Stimulated activated CD4-positive, alpha-beta T cell treated with anti-CD3 and anti-CD28 coated beads, Interleukin-12 subunit alpha, Interleukin-12 subunit beta, amount 100 ng/mL, for 4 hours (primary cell): Measurements from ENCODE around the gene OSBPL2.

Experiments used
- DNase-seq: peaks from one replicate; pipeline ENCODE4 v3.0.0-alpha.2; 2020

The OSBPL2 gene

GRCh38 chr20:62315773-62316172, 77.5 kb downstream of the OSBPL2 start:
- no peak for DNase-seq

GRCh38 chr20:62316331-62317166, 78.2 kb downstream of the OSBPL2 start:
- DNase-seq: no peak

- DNase-seq: no peak
These were observed 78.9 kb downstream of the OSBPL2 start for GRCh38 chr20:62317167-62317655.

GRCh38 chr20:62318400-62319345, 80.4 kb downstream of the OSBPL2 start:
- DNase-seq: no peak

GRCh38 chr20:62319346-62319909, 81.1 kb downstream of the OSBPL2 start:
- no peak for DNase-seq

GRCh38 chr20:62320581-62321354, 82.4 kb downstream of the OSBPL2 start:
- DNase-seq: no peak

GRCh38 chr20:62321521-62321948, 83.2 kb downstream of the OSBPL2 start:
- DNase-seq: no peak

GRCh38 chr20:62321975-62322374, 83.7 kb downstream of the OSBPL2 start:
- DNase-seq: no peak

GRCh38 chr20:62322492-62323041, 84.2 kb downstream of the OSBPL2 start:
- DNase-seq: no peak

GRCh38 chr20:62323146-62323979, 85.0 kb downstream of the OSBPL2 start:
- no peak for DNase-seq

- no peak for DNase-seq
These were observed 85.9 kb downstream of the OSBPL2 start for GRCh38 chr20:62323980-62324906.

- no peak for DNase-seq
These were observed 87.0 kb downstream of the OSBPL2 start for GRCh38 chr20:62325172-62325905.

GRCh38 chr20:62326559-62326958, 88.2 kb downstream of the OSBPL2 start:
- DNase-seq: no peak

- no peak for DNase-seq
These were observed 88.8 kb downstream of the OSBPL2 start for GRCh38 chr20:62326959-62327725.

- no peak for DNase-seq
These were observed 89.6 kb downstream of the OSBPL2 start for GRCh38 chr20:62327726-62328495.

GRCh38 chr20:62328684-62329388, 90.5 kb downstream of the OSBPL2 start:
- DNase-seq: no peak
